GM18867 (cell line): ENCODE data around the gene ACAP3.

Experiments
- ATAC-seq: cut with Tn5 transposase; IDR thresholded peaks from one replicate; pipeline ENCODE4 v1.9.1; 2021; ENCODE audit warnings: mild to moderate bottlenecking, moderate library complexity; ENCODE audit not compliant: unreplicated experiment

Gene ACAP3

GRCh38 chr1:1332031-1332755 is 24.5 kb upstream of the ACAP3 start:
- ATAC-seq: no peak

- ATAC-seq: no peak
Measured at GRCh38 chr1:1331068-1331965, 23.6 kb upstream of the ACAP3 start, which contains the start of gene TAS1R3. TAS1R3 (plus strand) TSS chr1:1331280; CDS start chr1:1331346, 66 bp downstream.

GRCh38 chr1:1330366-1331067 is 22.8 kb upstream of the ACAP3 start:
- ATAC-seq: no peak

DNA sequence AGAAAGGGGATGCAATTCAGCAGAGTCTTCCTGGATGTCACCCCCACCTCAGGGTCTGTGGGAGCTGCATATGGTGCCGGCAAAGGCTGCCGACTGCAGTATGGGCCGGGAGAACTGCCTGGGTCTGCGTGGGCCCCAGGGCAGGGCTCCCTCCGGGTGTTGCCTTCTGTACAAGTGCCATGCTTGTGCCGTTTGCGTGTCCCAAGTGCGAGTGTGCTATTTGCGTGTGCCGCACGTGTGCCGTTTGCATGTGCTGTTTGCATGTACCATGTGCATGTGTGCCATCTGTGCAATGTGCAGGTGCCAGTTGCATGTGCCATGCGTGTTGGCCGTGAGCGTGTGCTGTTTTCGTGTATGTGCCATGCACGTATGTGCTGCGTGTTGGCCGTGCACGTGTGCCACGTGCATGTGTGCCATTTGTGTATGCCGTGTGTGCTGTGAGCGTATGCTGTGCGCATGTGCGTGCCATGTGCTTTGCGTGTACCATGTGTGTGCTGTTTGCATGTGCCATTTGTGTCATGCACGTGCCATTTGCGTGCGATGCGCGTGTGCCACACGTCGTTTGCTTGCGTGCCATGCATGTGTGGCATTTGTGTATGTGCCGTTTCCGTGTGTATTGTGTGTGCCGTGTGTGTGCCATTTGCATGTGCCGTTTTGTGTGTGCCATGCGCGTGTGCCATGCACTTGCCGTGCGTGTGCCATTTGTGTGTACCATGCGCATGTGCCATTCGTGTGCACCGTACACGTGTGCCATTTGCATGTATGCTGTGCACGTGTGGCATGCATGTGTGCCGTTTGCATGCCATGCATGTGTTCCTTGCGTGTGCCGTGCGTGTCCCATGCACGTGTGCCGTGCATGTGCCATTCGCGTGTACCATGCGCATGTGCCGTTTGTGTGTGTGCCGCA is 21.8 kb upstream of the ACAP3 start:
- ATAC-seq: no peak

GRCh38 chr1:1328254-1328653 is 20.5 kb upstream of the ACAP3 start:
- ATAC-seq: no peak

GRCh38 chr1:1327291-1327690 is 19.6 kb upstream of the ACAP3 start:
- no peak for ATAC-seq

- no peak for ATAC-seq
Measured at GRCh38 chr1:1326075-1326605, 18.4 kb upstream of the ACAP3 start.

- no peak for ATAC-seq
Measured at GRCh38 chr1:1325288-1326074, 17.8 kb upstream of the ACAP3 start.

GRCh38 chr1:1324524-1325287 is 17.0 kb upstream of the ACAP3 start, which contains the start of the genes CPTP and INTS11:
CPTP (plus strand) TSS chr1:1324802; CDS start chr1:1326911, 2,109 bp downstream.
INTS11 (minus strand) TSS chr1:1324660; CDS start chr1:1324608, 52 bp downstream.
- ATAC-seq: peak; percentile 64

- peak; percentile 25 for ATAC-seq
Measured at GRCh38 chr1:1324084-1324523, 16.4 kb upstream of the ACAP3 start.

- no peak for ATAC-seq
Measured at GRCh38 chr1:1322952-1323351, 15.2 kb upstream of the ACAP3 start.

DNA sequence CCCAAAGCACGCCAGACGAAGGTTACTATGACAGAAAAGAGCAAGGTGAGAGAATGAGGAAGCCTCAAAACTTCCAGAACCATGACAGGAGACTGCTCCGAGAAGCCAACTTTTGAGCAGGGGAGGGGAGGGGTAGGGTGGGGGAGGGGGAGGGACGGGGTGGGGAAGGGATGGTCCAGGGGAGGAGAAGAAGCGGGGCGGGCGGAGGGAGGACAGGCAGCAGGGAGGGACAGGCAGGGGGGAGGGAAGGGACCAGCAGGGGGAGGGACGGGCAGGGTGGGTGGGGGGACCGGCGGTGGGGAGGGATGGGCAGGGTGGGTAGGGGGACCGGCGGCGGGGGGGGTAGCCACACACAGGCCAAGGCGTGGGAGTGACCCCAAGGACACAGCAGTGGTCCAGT is 14.7 kb upstream of the ACAP3 start:
- no peak for ATAC-seq

DNA sequence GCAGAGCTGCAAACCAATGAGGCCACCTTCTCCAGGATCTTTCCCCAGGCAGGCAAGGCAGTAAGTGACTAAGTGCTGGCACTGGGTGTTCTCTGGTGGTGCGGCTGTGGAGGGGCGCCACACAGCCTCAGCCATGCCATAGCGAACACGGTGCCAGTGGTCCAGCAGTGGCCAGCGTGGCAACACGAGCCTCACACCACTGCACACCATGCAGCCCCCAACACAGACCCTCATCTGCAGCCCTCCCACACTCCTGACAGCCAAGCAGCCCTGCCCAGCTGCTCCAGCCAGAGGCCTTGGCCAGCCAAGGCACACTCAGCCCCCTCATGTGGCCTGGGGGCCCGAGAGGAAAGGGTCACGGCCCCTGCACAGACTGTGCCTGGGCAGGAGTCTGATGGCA is 13.7 kb upstream of the ACAP3 start:
- no peak for ATAC-seq

DNA sequence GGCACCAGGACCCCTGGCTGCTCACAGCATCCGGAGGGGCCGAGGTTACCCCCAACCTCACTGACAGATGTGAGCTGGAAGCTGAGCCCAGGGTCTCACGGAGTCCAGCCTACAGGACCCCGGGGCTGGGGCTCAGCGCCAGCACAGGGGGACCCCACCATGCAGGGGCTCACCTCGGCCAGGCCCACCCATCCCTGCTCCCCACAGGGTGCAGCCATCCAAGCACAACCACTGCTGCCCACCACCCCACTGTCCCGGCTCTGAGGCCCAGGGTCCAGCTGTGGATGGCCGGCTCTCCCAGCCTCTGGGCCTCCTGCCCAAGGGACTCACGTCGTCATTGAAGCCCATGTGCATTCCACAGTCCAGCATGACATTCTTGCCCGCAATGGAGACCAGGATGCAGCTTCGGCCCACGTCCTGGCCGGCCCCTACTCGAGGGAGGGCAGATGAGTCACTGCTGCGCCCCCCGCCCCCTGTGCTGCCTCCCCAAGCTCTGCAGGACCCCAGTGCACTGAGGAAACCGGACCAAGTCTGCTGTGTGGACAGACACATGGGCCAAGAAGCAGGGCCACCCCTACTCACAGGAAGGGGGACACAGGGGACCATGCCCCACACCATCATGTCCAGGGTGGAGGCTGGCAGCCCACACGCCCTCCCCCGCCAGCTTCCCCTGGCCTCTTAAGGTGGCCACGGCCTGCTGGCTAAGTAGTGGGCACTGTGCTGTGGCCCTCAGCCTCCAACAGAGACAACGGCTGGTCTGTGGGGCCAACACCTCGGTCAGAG is 13.1 kb upstream of the ACAP3 start:
- no peak for ATAC-seq

DNA sequence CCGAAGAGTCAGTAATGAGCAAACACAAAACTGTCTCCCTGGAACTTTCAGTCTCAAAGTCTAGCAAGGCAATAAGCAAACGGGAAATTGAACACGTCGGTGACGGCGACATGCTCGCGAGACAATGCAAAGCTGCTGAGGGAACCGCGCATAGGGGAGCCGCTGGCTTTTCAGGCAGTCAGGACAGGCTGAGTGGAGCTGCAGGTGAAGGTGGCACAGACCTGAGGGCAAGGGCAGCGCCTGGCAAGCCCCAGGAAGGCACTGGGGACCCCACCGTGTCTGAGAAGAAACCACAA is 11.9 kb upstream of the ACAP3 start:
- ATAC-seq: no peak

DNA sequence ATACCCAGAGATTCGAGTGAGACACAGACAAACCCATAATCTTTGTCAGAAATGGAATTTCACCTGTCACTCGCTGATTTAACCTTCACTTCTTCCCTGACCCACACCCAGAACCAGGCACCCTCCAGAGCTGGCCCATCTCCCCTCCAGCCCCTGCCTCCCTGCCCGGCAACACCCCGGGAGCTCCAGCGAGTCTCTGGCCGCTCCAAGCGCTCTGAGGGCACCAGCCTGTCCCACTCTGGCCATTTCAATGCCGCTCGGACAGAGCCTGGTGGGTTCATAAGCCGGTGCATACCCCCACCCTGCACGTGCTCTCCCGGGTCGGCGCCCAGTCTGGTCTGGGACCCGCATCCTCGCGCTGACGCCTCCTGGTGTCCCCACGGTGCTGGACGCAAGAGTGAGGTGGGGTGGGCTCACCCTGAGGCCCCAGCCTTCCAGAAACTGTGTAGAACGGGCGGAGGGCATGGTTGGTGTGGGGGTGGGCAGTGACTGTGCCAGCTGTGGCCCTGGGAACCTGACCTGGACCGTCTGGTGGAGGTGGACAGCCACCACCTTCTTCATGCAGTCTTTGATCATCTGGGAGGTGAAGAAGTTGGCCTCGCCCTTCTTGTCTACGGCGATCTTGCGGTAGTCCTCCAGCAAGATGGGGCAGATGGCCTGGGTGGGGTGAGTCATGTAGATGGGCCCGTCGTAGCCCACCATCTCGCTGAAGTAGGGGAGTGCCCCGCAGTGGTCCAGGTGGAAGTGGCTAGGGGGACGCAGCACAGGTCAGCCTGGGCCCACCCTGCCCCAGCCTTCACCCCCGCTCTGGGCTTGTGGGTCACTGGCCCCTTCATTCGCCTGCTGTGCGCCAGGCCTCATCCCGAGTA is 11.3 kb upstream of the ACAP3 start:
- ATAC-seq: no peak

- ATAC-seq: no peak
Measured at GRCh38 chr1:1318131-1318652, 10.5 kb upstream of the ACAP3 start.
